ENCODE data around the gene MRPS2. TPM values are rescaled to one million over a fixed set of nuclear protein-coding genes. Genes with fewer than 3 reads are reported as not detected.

Gene MRPS2
- total RNA-seq, 4 donors from 2014 or later: 20.9 to 26.6 (median 23.3) TPM

- TF ChIP-seq, protein P1, sequence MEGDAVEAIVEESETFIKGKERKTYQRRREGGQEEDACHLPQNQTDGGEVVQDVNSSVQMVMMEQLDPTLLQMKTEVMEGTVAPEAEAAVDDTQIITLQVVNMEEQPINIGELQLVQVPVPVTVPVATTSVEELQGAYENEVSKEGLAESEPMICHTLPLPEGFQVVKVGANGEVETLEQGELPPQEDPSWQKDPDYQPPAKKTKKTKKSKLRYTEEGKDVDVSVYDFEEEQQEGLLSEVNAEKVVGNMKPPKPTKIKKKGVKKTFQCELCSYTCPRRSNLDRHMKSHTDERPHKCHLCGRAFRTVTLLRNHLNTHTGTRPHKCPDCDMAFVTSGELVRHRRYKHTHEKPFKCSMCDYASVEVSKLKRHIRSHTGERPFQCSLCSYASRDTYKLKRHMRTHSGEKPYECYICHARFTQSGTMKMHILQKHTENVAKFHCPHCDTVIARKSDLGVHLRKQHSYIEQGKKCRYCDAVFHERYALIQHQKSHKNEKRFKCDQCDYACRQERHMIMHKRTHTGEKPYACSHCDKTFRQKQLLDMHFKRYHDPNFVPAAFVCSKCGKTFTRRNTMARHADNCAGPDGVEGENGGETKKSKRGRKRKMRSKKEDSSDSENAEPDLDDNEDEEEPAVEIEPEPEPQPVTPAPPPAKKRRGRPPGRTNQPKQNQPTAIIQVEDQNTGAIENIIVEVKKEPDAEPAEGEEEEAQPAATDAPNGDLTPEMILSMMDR (IDR thresholded peaks at IDR 0.05; ENCODE audit: low read depth): no peak
These were observed 15.8 kb downstream of the MRPS2 start for GRCh38 chr9:135516132-135516860.

DNA sequence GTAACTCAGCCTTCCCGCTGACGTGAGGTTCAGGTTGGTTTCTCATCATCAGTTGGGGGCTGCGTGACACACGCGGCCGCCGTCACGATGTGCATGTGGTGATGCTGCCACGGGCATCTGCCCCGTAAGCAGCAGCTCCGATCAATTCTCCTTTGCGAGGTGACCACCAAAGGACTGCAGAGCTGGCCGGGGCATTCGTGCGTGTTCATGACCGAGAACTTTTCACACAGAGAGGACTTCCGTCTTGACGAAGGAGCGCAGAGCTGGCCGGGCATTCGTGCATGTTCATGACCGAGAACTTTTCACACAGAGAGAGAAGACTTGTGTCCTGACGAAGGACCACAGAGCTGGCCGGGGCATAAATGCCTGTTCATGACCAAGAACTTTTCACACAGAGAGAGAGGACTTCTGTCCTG, 16.9 kb downstream of the MRPS2 start:
- TF ChIP-seq, protein P1 (IDR thresholded peaks at IDR 0.05; ENCODE audit: low read depth): no peak

DNA sequence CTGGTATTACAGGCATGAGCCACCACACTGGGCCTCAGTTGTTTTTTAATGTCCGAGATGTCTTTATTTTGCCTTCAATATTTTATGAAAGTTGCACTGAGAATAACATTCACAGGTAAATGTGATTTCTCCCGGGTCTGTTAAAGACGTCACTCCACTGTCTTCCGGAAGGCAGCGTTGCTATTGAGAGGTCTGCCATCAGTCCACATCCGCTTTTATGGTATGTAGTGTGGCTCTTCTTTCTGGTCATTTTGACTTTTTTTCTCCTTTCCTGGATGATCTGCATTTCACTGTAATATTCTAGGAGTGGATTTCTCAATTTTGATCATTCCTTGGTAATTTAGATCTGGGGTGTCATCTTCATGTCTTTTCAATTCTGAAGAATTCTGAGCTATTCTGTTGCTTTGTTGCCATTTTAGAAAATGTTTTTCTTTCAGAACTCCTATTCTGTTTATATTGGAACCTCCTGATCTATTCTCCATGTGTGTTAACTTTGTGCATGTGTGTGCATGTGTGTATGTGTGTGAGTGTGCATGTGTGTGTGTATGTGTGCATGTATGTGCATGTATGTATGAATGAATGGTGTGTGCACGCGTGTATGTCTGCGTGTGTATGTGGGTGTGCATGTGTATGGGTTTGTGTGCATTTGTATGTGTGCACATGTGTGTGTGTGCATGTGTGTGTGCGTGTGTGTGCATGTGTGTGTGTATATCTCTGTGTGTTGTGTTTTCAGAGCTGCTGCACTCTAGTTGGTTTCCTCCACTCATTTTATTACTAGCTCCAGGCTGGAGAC, 18.9 kb downstream of the MRPS2 start:
- TF ChIP-seq, protein P1 (IDR thresholded peaks at IDR 0.05; ENCODE audit: low read depth): no peak

- TF ChIP-seq, protein P1 (IDR thresholded peaks at IDR 0.05; ENCODE audit: low read depth): no peak
These were observed 20.6 kb downstream of the MRPS2 start, which contains the start of gene LCN1 for GRCh38 chr9:135520916-135521607. TSS of gene LCN1 (plus strand) at chr9:135521440. CDS start at chr9:135521498, 58 bp downstream.

GRCh38 chr9:135521608-135522095, 21.2 kb downstream of the MRPS2 start:
- TF ChIP-seq, protein P1 (IDR thresholded peaks at IDR 0.05; ENCODE audit: low read depth): no peak

DNA sequence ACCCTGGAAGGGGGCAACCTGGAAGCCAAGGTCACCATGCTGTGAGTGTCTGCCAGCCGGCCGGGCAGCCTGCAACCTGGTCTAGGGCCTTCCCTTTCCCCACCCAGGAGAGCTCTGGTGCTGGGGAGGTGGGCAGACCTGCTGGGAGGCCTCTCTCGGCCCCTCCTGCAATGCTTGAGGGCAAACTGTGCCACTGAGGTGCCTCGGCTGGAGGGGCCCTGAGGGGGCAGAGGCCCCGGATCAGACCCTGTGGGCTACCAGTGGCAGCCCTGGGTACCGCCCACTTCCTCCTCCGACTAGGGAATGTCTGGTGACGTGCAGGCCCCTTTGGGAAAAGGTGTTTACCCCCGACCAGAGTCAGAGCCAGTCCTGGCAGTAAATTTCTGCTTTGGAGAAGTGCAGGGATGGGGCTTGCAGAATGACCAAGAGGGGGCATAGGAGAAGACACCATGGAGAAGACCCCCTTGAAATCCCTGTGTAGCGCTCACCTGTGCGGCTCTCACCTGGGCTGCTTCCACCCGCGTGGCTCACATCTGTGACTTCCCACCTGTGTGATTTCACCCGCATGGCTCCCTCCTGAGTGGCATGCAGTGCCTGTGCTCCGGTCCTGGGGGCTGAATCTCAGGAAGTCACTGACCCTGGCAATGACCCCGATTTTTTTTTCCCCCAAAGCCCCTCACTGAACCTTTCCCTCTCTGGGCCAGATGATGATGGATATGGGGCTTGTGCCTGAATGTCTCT, 21.8 kb downstream of the MRPS2 start:
- TF ChIP-seq, protein P1 (IDR thresholded peaks at IDR 0.05; ENCODE audit: low read depth): no peak
